Vagina (tissue), 2 donors: ENCODE measurements around the gene IL2RG. TPM values are rescaled to one million over a fixed set of nuclear protein-coding genes. Genes with fewer than 3 reads are reported as not detected.

ENCODE experiments used
- DNase-seq, 2 donors: peaks; one replicate each; pipeline ENCODE4 v3.0.0-alpha.2; 2017; ENCODE audit errors: extremely low spot score in 2 of 2
- H3K27ac ChIP-seq: fragments of 200-600 bp; sonication (generic); one replicate; pipeline ENCODE4 v1.5.1; 2019
- H3K27me3 ChIP-seq: fragments of 200-600 bp; sonication (generic); one replicate; pipeline ENCODE4 v1.5.1; 2019
- H3K36me3 ChIP-seq, 2 donors: fragments of 200-600 bp; sonication (generic); one replicate each; pipeline ENCODE4 v1.5.1; 2017 to 2019
- H3K4me1 ChIP-seq: fragments of 200-600 bp; sonication (generic); one replicate; pipeline ENCODE4 v1.5.1; 2019
- H3K4me3 ChIP-seq, 2 donors: fragments of 200-600 bp; sonication (generic); 1 replicate in 1 of 2; 2 replicates in 1 of 2; pipeline ENCODE4 v1.5.1; 2016 to 2019
- H3K9me3 ChIP-seq: fragments of 200-600 bp; sonication (generic); one replicate; pipeline ENCODE4 v1.5.1; 2019
- CTCF ChIP-seq, 3 experiments: fragments of 450-650 bp in 2 of 3; fragments of 200-600 bp in 1 of 3; sonication (generic) in 1 of 3; IDR thresholded peaks; one replicate each; pipeline ENCODE4 v1.5.1; 2017 to 2019; ENCODE audit warnings: antibody characterized with exemption in 3 of 3, mild to moderate bottlenecking in 2 of 3, moderate library complexity in 2 of 3
- POLR2A ChIP-seq, 2 donors: fragments of 450-650 bp; IDR thresholded peaks; one replicate each; pipeline ENCODE4 v1.6.1; 2017; ENCODE audit warnings: antibody characterized with exemption in 2 of 2, mild to moderate bottlenecking in 2 of 2, moderate library complexity in 2 of 2
- POLR2AphosphoS5 ChIP-seq, 2 donors: sonication (generic); formaldehyde crosslinking; IDR thresholded peaks; one replicate each; pipeline ENCODE4 v1.9.0; 2017; ENCODE audit warnings: antibody characterized with exemption in 2 of 2, mild to moderate bottlenecking in 2 of 2, low read depth in 1 of 2; ENCODE audit not compliant: insufficient read depth in 1 of 2
- intact Hi-C: fragments of 100-400 bp; cut with DNase I; formaldehyde crosslinking; loops from one replicate; pipeline ENCODE4 v1.15.1; 2023
- total RNA-seq: library from RNA; depleted of rRNA; stranded (reverse); fragments of >200 nt; gene quantifications from one replicate; pipeline ENCODE4 v1.2.3, GENCODE V29; 2016

Gene IL2RG
- total RNA-seq, 1 donor from 2014 or later: 4.2 TPM

GRCh38 chrX:71143508-71143907, 32.1 kb upstream of the IL2RG start:
- Histone ChIP-seq H3K4me1 (peaks cover 17% of the 10 kb centered on the region), H3K27me3 (no peaks in the 10 kb centered on the region), H3K4me3 (no peak overlapping the region), H3K9me3 (no peaks in the 10 kb centered on the region), H3K36me3 (peaks cover 0 to 4% of the 10 kb centered on the region in 2 donors), H3K27ac (no peak overlapping the region)
- TF ChIP-seq POLR2A (IDR thresholded peaks at IDR 0.05) (no peak), CTCF (IDR thresholded peaks at IDR 0.05) (no peak)
- no peak for DNase-seq
- intact Hi-C loops: no loop called here

GRCh38 chrX:71140440-71140839, 29.1 kb upstream of the IL2RG start:
- no peak for DNase-seq
- peaks cover 0 to 15% of the 10 kb centered on the region in 2 donors for H3K36me3 ChIP-seq
- intact Hi-C loops: no loop called here
- no peaks in the 10 kb centered on the region for H3K9me3 ChIP-seq
- no peak overlapping the region for H3K27ac ChIP-seq
- H3K4me1 ChIP-seq: peaks cover 14% of the 10 kb centered on the region
- no peaks in the 10 kb centered on the region for H3K27me3 ChIP-seq
- TF ChIP-seq POLR2A (IDR thresholded peaks at IDR 0.05) (no peak), CTCF (IDR thresholded peaks at IDR 0.05) (no peak), POLR2AphosphoS5 (IDR thresholded peaks at IDR 0.05; ENCODE audit: insufficient read depth in 1 of 2, low read depth in 1 of 2) (no peak)
- H3K4me3 ChIP-seq: no peak overlapping the region

DNA sequence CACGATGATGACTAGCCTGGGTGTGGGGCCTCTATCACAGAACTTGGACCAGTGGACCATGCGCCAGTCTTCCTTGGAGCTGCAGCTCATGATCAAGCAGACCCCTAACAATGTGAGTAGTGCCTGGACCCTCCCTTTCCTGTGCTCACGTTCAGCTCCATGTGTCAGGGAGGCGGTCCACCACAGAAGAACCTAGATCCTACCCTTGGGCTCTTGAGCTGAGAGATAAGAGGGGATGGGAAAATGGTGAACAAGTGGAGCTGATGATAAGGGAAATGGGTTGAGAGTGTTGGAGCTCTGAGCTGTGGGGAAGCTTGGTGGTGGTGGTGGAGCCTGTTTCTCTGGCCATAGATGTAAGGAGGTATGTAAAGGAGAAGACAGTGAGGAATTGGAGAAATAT, 20.1 kb upstream of the IL2RG start:
- intact Hi-C loops: no loop called here
- Histone ChIP-seq H3K4me1 (no peaks in the 10 kb centered on the region), H3K27ac (no peak overlapping the region), H3K4me3 (no peak overlapping the region), H3K36me3 (peaks cover 0 to 23% of the 10 kb centered on the region in 2 donors), H3K27me3 (no peaks in the 10 kb centered on the region), H3K9me3 (no peaks in the 10 kb centered on the region)
- DNase-seq: no peak
- TF ChIP-seq POLR2A (IDR thresholded peaks at IDR 0.05) (no peak), POLR2AphosphoS5 (IDR thresholded peaks at IDR 0.05; ENCODE audit: insufficient read depth in 1 of 2, low read depth in 1 of 2) (no peak), CTCF (IDR thresholded peaks at IDR 0.05) (no peak)

- intact Hi-C loops: no loop called here
- Histone ChIP-seq H3K27me3 (no peaks in the 10 kb centered on the region), H3K4me3 (no peak overlapping the region), H3K36me3 (peaks cover 0 to 26% of the 10 kb centered on the region in 2 donors), H3K4me1 (no peaks in the 10 kb centered on the region), H3K27ac (no peak overlapping the region), H3K9me3 (no peaks in the 10 kb centered on the region)
- TF ChIP-seq POLR2AphosphoS5 (IDR thresholded peaks at IDR 0.05; ENCODE audit: insufficient read depth in 1 of 2, low read depth in 1 of 2) (no peak), CTCF (IDR thresholded peaks at IDR 0.05) (peak; percentile 52 to 64 (median 60))
- DNase-seq: no peak
Measured at GRCh38 chrX:71128915-71129765, 17.8 kb upstream of the IL2RG start.

GRCh38 chrX:71128166-71128833, 16.9 kb upstream of the IL2RG start:
- intact Hi-C loops: no loop called here
- no peak overlapping the region for H3K4me3 ChIP-seq
- TF ChIP-seq POLR2A (IDR thresholded peaks at IDR 0.05) (no peak), POLR2AphosphoS5 (IDR thresholded peaks at IDR 0.05; ENCODE audit: insufficient read depth in 1 of 2, low read depth in 1 of 2) (no peak), CTCF (IDR thresholded peaks at IDR 0.05) (no peak)
- DNase-seq: no peak
- H3K9me3 ChIP-seq: no peaks in the 10 kb centered on the region
- H3K36me3 ChIP-seq: peaks cover 0 to 29% of the 10 kb centered on the region in 2 donors
- H3K27me3 ChIP-seq: no peaks in the 10 kb centered on the region
- H3K27ac ChIP-seq: no peak overlapping the region
- no peaks in the 10 kb centered on the region for H3K4me1 ChIP-seq
